ENCODE results near the gene KIRREL3. TPM values are rescaled to one million over a fixed set of nuclear protein-coding genes. Genes with fewer than 3 reads are reported as not detected.
A peak's percentile ranks its signal among the peaks of the same experiment; 100 is the strongest.
"Not testable (repeated sequence)": the region's sequence is repeated elsewhere in the genome, so short reads cannot be mapped to it uniquely, and the experiment has no call there.

KIRREL3 gene
- total and polyA plus RNA-seq, 3 donors from 2014 or later: 1.0 to 1.1 (median 1.1) TPM

DNA sequence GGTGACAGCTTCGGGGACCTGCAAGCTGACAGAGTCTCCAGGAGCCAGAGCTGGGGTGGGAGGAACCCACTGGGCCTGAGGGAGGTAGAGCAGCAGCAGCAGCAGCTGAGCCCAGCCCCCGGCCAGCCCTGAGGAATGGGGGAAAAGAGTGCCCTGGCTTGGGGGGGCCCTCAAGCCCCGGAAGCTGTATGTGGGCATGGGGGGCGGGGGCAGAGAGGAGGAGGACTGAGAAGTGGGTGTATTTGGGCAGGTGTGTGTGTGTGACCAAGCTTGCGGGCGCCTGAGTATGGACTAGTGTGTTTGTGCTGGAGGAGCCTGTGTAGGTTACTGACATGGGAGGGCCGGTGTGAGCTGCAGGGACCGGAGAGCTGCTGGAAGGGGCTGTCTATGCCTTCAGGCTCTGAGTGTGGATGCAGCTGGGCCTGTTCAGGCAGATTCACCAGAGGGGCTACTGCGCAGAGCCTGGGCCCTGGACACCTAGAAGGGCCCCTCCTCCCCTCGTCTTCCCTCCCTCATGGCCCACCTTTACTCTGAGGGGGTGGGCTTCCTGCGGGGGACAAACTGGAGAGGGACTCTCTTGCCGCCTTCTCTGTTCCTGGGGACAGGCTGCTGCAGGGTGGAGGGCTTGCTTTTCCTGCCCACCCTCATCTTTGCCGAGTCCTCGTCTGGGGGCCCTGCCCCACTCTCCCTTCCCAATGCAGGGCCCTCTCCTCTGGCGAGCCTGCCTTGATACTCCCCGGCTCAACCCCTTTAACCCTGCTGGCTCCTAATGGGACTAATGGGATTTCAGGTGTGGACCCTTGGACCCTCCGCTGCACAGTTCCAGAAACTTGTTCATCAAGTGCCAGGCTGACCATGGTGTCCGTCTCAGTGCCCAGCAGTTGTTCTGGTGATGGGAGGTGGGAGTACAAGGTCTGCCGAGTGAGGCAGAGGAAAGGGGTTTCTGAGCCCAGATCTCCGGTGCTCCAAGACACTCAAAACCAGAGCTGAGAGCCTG is 616.9 kb downstream of the KIRREL3 start:
- 67 to 81% methylated on average over 16 to 20 of the region's 20 CpGs for WGBS, 2 donors
- Histone ChIP-seq H3K9me3 (no peaks in the 10 kb centered on the region), H3K4me3 (no peak overlapping the region), H3K27me3 (no peaks in the 10 kb centered on the region), H3K36me3 (ENCODE audit: low read depth, missing control alignments) (no peaks in the 10 kb centered on the region), H3K27ac (no peak overlapping the region), H3K4me1 (peaks cover 35% of the 10 kb centered on the region)
- intact Hi-C loops (cut with DNase I; ENCODE audit: low total_unique reads): no loop called here
- TF ChIP-seq, protein P1, sequence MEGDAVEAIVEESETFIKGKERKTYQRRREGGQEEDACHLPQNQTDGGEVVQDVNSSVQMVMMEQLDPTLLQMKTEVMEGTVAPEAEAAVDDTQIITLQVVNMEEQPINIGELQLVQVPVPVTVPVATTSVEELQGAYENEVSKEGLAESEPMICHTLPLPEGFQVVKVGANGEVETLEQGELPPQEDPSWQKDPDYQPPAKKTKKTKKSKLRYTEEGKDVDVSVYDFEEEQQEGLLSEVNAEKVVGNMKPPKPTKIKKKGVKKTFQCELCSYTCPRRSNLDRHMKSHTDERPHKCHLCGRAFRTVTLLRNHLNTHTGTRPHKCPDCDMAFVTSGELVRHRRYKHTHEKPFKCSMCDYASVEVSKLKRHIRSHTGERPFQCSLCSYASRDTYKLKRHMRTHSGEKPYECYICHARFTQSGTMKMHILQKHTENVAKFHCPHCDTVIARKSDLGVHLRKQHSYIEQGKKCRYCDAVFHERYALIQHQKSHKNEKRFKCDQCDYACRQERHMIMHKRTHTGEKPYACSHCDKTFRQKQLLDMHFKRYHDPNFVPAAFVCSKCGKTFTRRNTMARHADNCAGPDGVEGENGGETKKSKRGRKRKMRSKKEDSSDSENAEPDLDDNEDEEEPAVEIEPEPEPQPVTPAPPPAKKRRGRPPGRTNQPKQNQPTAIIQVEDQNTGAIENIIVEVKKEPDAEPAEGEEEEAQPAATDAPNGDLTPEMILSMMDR (IDR thresholded peaks at IDR 0.05): no peak
- no peak for TF ChIP-seq POLR2A (IDR thresholded peaks at IDR 0.05)
- no peak for DNase-seq

DNA sequence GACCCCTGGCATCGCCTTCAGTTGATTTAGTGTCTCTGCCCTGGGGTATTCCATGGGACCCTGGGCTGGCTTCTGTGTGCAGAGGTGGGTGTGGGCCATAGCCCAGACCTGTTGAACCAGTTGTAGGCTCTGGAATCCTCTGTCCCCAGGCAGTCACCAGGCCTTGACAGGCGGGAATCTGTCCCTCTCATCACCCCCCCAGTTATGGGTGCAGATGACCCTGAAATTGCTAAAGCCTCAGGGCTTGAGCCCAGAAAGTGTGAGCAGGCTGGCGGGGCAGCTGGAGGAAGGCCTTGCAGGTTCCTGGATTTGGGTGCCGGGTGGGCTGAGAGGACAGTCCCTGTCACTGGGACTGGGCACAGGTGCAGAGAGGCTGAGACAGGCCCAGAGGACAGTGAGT is 617.9 kb downstream of the KIRREL3 start:
- 85% methylated on average over 4 of the region's 4 CpGs; no CpG with 5 or more reads in 1 of the 2 donors for WGBS, 2 donors
- H3K27me3 ChIP-seq; H3K4me3 ChIP-seq; H3K9me3 ChIP-seq; H3K36me3 ChIP-seq (ENCODE audit: low read depth, missing control alignments); DNase-seq; H3K27ac ChIP-seq; intact Hi-C loops (cut with DNase I; ENCODE audit: low total_unique reads): not testable (repeated sequence)
- H3K4me1 ChIP-seq: peaks cover 36% of the 10 kb centered on the region

DNA sequence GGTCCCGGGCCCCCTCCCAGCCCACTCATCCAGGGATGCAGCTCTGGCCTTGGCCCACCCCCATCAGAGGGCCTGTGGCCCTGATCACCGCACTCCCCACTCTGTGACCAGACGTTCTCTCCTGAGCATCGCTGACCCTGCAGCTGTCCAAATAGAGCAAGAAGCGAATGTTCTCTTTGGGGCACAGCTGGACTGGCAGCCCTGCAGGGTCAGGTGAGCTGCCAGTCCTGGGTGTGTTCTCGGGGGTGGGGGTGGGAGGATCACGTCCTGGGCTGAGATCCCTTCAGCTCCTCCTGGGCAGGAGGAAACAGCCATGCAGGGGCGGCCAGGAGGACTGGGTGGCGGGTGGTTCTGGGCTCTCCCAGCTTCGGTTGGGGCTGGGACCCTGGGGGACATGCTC is 618.6 kb downstream of the KIRREL3 start:
- H3K9me3 ChIP-seq; H3K27ac ChIP-seq; intact Hi-C loops (cut with DNase I; ENCODE audit: low total_unique reads); H3K36me3 ChIP-seq (ENCODE audit: low read depth, missing control alignments); H3K4me3 ChIP-seq; DNase-seq; H3K27me3 ChIP-seq: not testable (repeated sequence)
- H3K4me1 ChIP-seq: peaks cover 32% of the 10 kb centered on the region
- 35% methylated on average over 4 of the region's 10 CpGs; no CpG with 5 or more reads in 1 of the 2 donors for WGBS, 2 donors

DNA sequence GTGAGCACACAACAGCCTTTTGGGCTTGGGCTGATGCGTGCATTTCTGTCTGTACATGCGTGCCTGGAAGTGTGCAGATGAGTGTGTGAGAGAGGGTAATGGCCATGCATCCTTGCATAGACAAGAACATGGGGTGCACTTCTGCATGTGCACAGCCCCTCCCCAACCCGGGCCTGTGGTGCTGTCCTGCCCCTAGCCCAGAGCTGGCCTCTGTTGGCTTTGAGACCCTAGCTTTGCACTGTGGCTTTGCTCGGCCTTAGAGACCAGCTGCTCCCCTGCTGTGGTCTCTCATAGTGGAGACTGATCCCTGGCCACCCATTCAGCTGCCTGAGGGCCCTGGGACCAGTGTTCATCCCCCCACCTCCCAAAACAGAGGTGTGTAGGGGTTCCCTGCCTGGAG is 619.7 kb downstream of the KIRREL3 start:
- intact Hi-C loops (cut with DNase I; ENCODE audit: low total_unique reads): no loop called here
- TF ChIP-seq, protein P1 (IDR thresholded peaks at IDR 0.05): no peak
- TF ChIP-seq POLR2A (IDR thresholded peaks at IDR 0.05): no peak
- Histone ChIP-seq H3K9me3 (no peaks in the 10 kb centered on the region), H3K36me3 (ENCODE audit: low read depth, missing control alignments) (no peaks in the 10 kb centered on the region), H3K27me3 (no peaks in the 10 kb centered on the region), H3K27ac (no peak overlapping the region), H3K4me3 (no peak overlapping the region), H3K4me1 (peaks cover 22% of the 10 kb centered on the region)
- 78 to 87% methylated on average over 2 to 4 of the region's 4 CpGs for WGBS, 2 donors
- no peak for DNase-seq

DNA sequence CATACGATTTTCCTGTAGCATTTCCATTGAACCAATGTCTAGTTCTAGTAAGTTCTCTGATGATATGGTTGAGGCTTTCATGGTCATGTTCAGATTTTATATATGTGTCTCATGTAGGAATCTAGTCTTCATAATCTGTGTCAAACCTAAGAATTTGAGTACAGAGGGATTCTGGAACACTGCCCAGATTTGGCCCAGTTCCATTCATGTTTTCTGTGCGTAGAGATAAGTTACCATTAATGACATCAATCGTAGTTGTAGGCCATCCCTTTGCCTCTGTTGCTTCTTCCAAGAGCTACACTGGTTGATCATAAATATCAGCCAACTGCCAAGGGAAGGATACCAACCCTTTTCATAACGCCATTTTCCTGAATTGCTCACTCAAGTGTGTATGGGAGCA is 621.8 kb downstream of the KIRREL3 start:
- intact Hi-C loops (cut with DNase I; ENCODE audit: low total_unique reads): no loop called here
- Histone ChIP-seq H3K27ac (no peak overlapping the region), H3K36me3 (ENCODE audit: low read depth, missing control alignments) (no peaks in the 10 kb centered on the region), H3K4me1 (peaks cover 24% of the 10 kb centered on the region), H3K9me3 (no peaks in the 10 kb centered on the region), H3K27me3 (no peaks in the 10 kb centered on the region), H3K4me3 (no peak overlapping the region)
- whole genome bisulfite sequencing, 2 donors: 39 to 52% methylated on average over 4 of the region's 4 CpGs
- DNase-seq: peak; percentile 76
- TF ChIP-seq POLR2A (IDR thresholded peaks at IDR 0.05): no peak
- TF ChIP-seq, protein P1 (IDR thresholded peaks at IDR 0.05): no peak

Data from testis (tissue), 3 donors.